Effector CD8-positive, alpha-beta T cell (primary cell): Measurements from ENCODE around the gene PET117.
A peak's percentile ranks its signal among the peaks of the same experiment; 100 is the strongest.
"Not testable (repeated sequence)": the region's sequence is repeated elsewhere in the genome, so short reads cannot be mapped to it uniquely, and the experiment has no call there.

ENCODE experiments used
- DNase-seq: peaks from one replicate; lab custom pipeline; 2025; lab: John Stamatoyannopoulos, UW
- total RNA-seq, 4 experiments: gene quantifications; one replicate each; lab custom pipeline; 2026; lab: John Stamatoyannopoulos, UW

Gene PET117, protein sequence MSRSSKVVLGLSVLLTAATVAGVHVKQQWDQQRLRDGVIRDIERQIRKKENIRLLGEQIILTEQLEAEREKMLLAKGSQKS
- total RNA-seq, result 0 to 0.29 (median 0.13) reads per million in 4 experiments

GRCh38 chr20:18137412-18138265, at the start of gene PET117, which contains the start of gene KAT14:
TSS of gene PET117 (plus strand) at chr20:18137863. CDS start at chr20:18137956, 93 bp downstream.
TSS of gene KAT14 (plus strand) at chr20:18137863. CDS start at chr20:18142661, 4,798 bp downstream.
- peak; percentile 84 for DNase-seq

- not testable (repeated sequence) for DNase-seq
Measured at GRCh38 chr20:18088298-18088697, 49.4 kb upstream of the PET117 start.

- not testable (repeated sequence) for DNase-seq
Measured at GRCh38 chr20:18088841-18089240, 48.8 kb upstream of the PET117 start.

DNA sequence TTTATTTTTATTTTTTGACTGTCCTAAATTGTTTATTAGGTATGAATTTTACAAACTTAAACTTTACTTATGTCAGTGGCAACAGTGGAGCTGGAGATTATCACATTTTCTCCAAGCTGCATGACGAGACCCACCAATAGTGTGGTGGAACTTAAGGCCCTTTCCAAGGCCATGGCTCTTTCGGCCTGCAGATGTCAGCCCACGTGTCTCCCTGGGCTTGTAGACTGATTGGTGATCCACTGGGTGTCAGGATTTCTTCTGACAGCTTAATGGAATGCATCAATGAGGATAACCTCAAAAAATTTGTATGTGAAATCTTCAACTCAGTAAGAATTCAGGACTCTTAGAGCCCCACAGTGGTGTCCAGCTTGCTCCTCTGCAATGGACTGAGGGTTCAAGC, 47.6 kb upstream of the PET117 start:
- no peak for DNase-seq

GRCh38 chr20:18090477-18090876, 47.2 kb upstream of the PET117 start:
- no peak for DNase-seq

DNA sequence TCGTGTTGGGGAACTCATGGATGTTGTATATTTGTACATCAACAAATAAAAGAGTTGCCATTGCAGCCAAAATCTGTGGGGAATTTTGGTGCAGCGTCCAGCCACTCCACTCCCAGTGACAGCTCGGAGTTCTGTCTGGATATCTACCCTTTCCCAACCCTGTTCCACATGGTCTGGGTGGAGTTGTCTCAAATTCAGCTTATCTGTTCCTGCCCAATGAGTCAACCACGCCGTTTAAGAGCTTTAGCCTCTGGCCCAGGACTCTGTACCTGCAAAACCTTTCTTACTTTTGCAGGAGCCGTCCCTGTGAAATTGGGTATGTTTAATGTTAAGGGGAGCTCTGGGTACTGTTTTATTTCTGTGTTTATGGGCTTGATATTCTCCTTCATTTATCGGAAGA, 46.0 kb upstream of the PET117 start:
- no peak for DNase-seq

DNA sequence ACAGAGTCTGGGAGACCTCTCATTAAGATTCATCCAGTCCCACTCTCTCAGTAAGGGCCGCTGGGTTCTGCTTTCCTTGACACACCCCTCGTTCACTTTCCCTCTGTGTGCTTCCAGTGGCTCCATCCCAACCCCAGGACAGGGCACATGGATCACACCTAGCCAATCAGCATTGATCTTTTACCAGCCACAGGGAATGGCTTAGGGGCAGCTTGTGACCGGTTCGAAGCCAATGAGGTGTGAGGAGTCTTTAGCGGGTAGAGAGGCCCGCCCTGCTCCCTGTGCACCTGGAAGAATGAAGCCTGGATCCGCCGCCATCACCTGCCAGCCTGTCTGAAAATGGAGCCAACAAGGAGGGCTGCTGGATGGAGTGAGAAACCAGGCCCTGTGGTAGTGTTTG, 44.8 kb upstream of the PET117 start:
- no peak for DNase-seq

DNA sequence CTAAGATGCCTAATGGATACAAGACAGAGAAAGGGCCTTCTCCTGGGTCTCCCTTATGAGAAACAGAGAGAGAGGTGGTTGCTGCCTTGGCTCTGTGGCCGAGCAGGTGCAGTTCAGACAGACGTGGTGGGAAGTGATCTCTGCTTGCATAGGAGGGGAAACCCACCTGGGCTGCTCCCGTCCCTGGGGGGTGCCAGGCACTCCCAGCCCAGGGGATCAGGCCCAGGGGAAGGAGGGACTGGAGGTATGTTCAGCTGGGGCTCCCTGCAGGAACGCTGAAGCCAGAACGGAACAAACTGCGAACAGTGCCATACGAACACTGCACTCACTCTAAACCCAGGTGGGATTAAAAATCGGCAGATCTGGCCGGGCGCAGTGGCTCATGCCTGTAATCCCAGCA, 44.3 kb upstream of the PET117 start:
- DNase-seq, result no peak

DNA sequence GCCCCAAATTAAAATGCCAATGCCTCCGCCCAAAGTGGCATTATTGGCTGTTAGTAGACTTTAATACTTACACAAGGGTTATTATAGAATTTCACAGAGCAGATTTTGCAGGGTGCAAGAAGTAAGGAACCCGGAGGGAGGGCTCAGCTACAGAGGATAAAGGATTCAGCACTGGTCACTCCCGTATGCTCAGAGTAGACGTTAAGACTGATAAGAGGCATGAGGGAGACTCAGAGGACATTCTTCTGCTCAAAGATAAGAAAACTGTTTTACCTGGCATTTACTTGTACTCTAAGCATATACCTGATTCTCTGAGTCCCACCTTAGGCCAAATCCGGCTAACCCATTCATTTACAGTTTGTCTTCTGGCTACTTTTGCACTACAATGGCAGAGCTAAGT, 43.5 kb upstream of the PET117 start:
- DNase-seq, result no peak

GRCh38 chr20:18100569-18100968, 37.1 kb upstream of the PET117 start:
- DNase-seq, result not testable (repeated sequence)

- no peak for DNase-seq
Measured at GRCh38 chr20:18101125-18101810, 36.4 kb upstream of the PET117 start.

DNA sequence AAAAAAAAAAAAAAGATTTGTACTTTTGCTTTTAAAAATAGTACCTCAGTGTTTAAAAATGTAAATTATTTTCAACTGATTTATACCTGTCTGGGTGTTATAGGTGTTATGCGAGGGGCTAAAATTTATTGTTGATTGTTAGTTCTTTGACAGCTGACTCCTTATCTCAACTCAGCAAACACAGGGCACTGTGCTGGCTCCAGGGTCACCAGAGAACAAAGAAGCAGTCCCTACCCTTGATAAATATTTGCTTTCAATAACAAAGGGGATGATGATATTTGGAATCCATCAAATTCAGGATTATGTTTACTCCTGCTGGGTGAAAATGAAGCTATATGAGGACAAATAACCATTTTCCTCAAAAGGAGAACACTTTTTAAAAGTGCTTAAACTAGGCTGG, 34.2 kb upstream of the PET117 start:
- DNase-seq, result no peak

DNA sequence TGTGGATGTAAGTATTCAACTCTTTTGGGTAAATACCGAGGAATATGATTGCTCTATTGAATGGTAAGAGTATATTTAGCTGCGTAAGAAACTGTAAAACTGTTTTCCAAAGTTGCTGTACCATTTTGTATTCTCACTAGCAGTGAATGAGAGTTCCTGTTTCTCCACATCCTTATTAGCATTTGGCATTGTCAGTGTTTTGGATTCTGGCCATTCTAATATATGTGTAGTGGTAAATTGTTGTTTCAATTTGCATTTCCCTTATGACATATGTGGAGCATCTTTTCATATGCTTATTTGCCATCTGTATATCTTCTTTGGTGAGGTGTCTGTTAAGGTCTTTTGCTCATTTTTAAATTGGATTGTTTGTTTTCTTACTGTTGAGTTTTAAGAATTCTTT, 29.3 kb upstream of the PET117 start:
- no peak for DNase-seq

GRCh38 chr20:18128574-18128973, 9.1 kb upstream of the PET117 start:
- DNase-seq, result not testable (repeated sequence)

GRCh38 chr20:18132663-18133062, 5.0 kb upstream of the PET117 start:
- DNase-seq, result no peak

- no peak for DNase-seq
Measured at GRCh38 chr20:18133962-18134361, 3.7 kb upstream of the PET117 start.

DNA sequence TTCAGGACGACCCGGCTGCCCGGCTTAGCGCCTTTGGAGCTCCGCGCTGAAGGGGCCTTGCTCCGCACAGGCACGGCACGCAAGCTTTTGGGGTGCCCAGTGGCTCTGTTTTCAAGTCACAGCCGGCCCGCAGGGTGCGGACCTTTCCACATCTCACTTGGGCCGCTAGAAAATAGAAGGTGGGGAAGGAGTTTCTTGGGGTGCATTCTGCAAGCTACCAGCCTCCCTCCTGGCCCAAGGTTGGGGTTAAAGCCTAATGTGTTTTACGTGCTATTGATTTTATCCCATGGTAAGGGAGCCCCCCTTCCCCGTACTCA, 561 bp downstream of the PET117 start:
- DNase-seq, result no peak

- DNase-seq, result no peak
Measured at GRCh38 chr20:18138639-18139583, 1.2 kb downstream of the PET117 start.

DNA sequence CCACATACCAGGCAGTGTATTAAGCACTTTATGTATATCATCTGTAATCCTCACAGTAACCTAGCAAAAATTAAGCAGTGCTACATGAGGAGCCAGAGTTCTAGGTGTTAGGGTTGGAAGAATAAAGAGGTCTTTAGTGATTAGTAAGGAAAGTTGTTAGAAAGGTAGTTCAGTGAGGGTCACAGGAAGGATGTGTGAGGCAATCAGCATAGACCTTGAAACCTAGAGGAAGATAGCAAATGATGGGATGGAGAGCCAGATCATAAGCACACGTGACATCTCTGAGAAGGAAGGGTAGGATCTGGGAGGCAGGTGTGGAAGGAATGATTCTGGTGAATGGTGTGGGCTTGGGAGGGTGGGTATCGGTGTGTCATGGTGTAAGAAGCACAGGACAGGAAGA, 2.2 kb downstream of the PET117 start:
- no peak for DNase-seq

- DNase-seq, result no peak
Measured at GRCh38 chr20:18144541-18145099, 7.0 kb downstream of the PET117 start.

- DNase-seq, result no peak
Measured at GRCh38 chr20:18154342-18154741, 16.7 kb downstream of the PET117 start.

GRCh38 chr20:18156045-18156444, 18.4 kb downstream of the PET117 start:
- no peak for DNase-seq
